AG04449 (cell line): Measurements from ENCODE around the gene SLC6A3.

ENCODE experiments used
- CTCF ChIA-PET: fragments of 350-600 bp; formaldehyde crosslinking; extraction: SDS; loops from one replicate; lab custom pipeline; 2021; ENCODE audit warnings: antibody characterized with exemption; lab: Yijun Ruan, JAX
- POLR2A ChIA-PET: fragments of 400-600, 350-600 bp; formaldehyde crosslinking; extraction: SDS; loops from one replicate; lab custom pipeline; 2020; ENCODE audit warnings: antibody characterized with exemption, inconsistent platforms; lab: Yijun Ruan, JAX
- DNase-seq: peaks from one replicate; pipeline ENCODE4 v3.0.0-alpha.2; 2010; ENCODE audit warnings: low read depth, low spot score
- H3K4me3 ChIP-seq: 2 replicates; pipeline ENCODE4 v1.5.1; 2011; ENCODE audit warnings: low read depth, mild to moderate bottlenecking, control low read depth, low read length
- CTCF ChIP-seq: IDR thresholded peaks from one replicate; pipeline ENCODE4 v1.5.1; 2011; ENCODE audit warnings: mild to moderate bottlenecking, moderate library complexity, low read length, control low read depth, inconsistent platforms; ENCODE audit not compliant: insufficient read depth; ENCODE audit errors: missing control alignments

The SLC6A3 gene

DNA sequence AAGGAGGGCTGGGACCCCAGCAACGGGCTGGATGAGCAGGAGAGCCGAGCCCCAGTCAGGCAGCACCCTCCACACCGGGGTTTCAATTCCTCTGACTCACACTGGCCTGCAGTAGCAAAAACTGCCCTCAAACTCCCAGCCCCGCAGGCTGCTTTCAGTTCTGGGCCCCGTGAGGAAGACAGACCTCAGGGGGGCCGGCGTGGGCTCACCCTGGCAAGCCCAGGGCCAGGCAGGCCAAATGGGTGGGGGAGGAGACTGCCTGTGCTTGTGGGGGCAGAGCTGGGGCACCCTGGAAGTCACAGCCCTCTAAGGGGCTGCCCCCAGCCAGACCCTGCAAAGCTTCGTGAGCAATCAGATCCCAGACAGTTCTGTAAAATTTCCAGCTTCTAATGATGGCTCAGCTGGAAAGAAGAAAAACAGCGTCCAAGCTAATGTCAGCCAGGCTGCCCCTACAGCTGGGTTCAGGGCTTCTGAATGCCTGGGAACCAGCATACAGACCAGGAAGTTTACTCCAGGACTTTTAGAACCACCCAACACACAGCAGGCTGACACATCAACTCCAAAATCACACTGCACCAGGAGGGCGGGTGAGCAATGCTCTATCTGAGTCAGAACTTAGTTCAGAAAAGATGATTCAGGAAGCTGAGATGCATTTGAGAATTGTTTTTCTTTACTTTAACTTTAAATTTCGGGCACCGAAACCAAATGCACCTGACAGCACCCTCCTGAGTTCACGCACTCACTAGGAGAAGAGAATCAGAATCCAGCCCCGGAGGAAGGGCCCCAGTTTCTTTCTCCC is 43.8 kb upstream of the SLC6A3 start:
- H3K4me3 ChIP-seq, result no peak overlapping the region
- peak; percentile 36 for DNase-seq
- ChIA-PET CTCF (interaction anchor here (1.6 to 2.1 kb wide), 2 partner anchors 9 to 164 kb away, joined by 3 to 12 read pairs; no protein-coding TSS in a partner anchor), POLR2A (no interaction called here)
- no peak for TF ChIP-seq CTCF

GRCh38 chr5:1487079-1487764 is 42.0 kb upstream of the SLC6A3 start:
- H3K4me3 ChIP-seq, result no peak overlapping the region
- no peak for TF ChIP-seq CTCF
- ChIA-PET CTCF (interaction anchor here (2.0 kb wide), 1 partner anchor 158 kb away, joined by 6 read pairs; no protein-coding TSS in a partner anchor), POLR2A (no interaction called here)
- DNase-seq, result no peak

DNA sequence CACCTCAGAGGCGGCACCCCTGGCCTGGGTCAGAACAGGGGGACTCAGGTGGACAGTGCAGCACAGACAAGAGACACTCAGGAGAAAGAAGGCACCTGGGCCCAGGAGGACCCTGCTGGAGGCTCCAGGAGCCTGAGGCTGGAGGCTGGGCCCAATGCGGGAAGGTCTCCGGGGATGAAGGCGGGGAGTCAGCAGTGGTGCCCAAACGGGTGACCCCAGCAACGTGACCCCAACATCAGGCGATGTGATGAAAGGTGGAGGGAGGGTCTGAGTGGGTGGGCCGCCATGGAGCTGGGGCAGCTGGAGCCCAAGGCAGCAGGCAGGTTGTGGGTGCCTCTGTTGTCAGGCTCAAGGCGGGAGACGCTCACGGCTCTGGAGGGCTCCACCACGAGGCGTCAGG is 41.0 kb upstream of the SLC6A3 start:
- no peak overlapping the region for H3K4me3 ChIP-seq
- ChIA-PET POLR2A (no interaction called here), CTCF (interaction anchor here (2.0 to 2.1 kb wide), 2 partner anchors 17 to 159 kb away, joined by 4 to 6 read pairs; no protein-coding TSS in a partner anchor)
- TF ChIP-seq CTCF, result no peak
- DNase-seq, result no peak

DNA sequence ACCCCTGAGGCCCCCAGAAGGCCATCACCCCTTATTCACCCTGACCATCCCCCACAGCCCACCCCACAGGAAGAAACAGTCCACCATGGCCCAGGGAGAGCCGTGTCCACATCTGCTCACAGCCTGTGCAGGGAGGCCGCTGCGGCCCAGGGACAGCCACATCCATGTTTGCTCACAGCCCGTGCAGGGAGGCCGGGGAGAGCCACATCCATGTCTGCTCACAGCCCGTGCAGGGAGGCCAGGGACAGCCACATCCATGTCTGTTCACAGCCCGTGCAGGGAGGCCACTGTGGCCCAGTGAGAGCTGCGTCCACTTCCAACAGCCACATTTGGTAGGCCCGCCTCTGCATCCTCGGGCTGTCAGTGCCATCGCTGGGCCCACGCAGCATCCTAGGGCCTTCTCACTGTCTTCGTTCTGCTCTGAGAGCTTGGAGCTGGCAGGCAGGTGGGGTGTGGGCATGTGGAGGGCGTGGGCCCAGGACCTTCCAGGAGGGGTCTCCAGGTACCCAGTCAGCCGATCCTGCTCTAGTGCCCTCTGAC is 40.4 kb upstream of the SLC6A3 start:
- TF ChIP-seq CTCF, result no peak
- H3K4me3 ChIP-seq, result no peak overlapping the region
- ChIA-PET CTCF (interaction anchor here (2.0 to 2.1 kb wide), 3 partner anchors 11 to 159 kb away, joined by 4 to 7 read pairs (median 6); no protein-coding TSS in a partner anchor), POLR2A (no interaction called here)
- DNase-seq, result no peak

DNA sequence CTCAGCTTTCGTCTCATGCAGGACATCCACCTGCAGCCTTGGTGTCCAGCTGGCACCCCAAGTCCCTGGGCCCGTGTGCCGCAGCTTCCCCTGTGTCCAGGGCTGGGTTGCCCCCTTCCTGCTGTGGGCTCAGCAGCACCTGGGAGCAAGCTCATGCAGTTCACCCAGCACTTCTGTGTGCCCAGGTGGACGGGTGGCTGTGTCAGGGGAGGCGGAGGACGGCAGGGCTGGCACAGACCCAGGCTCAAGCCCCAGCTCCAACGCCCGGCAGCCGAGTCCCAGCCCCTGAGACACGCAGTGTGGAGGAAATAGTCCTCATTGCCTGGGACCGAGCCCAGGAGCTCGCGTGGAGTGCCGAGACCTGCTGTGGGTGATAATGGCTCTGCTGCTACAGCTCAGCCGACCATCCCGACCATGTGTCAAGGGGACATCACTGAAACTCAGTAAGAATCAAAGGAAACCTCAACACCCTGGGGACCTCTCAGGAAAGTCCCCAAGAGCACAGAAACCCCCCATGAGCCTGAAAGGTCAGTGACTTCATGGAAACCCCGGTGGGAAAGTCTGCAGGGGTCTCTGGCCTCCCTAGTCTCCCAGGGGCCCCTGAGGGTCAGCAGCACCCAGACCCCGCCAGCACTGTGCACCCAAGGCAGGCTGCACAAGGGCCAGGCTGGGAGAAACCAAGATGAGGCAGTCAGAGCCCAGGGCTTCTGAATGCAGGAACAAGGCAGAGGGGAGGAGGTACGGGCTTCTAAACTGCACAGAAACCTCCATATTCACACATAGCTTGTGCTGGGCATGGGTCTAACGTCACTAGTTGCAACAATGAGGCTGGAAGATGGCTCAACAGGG is 39.7 kb upstream of the SLC6A3 start:
- H3K4me3 ChIP-seq, result no peak overlapping the region
- DNase-seq, result no peak
- TF ChIP-seq CTCF, result no peak
- ChIA-PET POLR2A (no interaction called here), CTCF (interaction anchor here (2.1 kb wide), 2 partner anchors 10 to 15 kb away, joined by 4 to 7 read pairs; no protein-coding TSS in a partner anchor)
